ENCODE measurements around the gene SYAP1. TPM values are rescaled to one million over a fixed set of nuclear protein-coding genes. Genes with fewer than 3 reads are reported as not detected.

The SYAP1 gene
- total RNA-seq, 1 donor from 2014 or later, result 14.2 TPM

DNA sequence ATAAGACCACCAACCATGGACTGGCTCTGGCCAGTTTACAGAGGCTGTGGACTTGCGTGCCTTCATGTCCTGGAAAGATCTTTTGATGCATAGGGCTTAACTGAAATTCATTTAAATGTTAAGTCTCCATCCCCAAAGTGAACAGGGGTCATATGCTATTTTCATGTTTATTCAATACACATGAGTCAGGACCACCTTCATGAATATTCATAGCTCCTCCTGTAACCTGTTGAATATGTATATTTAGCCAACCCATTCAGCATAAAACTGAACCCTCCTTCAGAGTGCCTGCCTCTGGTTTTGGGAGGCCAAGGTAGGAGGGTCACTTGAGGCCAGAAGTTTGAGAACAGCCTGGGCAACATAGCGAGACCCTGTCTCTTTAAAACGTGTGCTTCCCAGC lies 14.0 kb upstream of the SYAP1 start:
- H3K27ac ChIP-seq, result no peak overlapping the region
- no peak for DNase-seq (ENCODE audit: low spot score in 2 of 2)
- H3K36me3 ChIP-seq, result no peaks in the 10 kb centered on the region
- intact Hi-C loops (cut with DNase I), result no loop called here
- no peak overlapping the region for H3K4me3 ChIP-seq
- no peaks in the 10 kb centered on the region for H3K27me3 ChIP-seq
- H3K9me3 ChIP-seq, result no peaks in the 10 kb centered on the region
- H3K4me1 ChIP-seq, result no peaks in the 10 kb centered on the region
- TF ChIP-seq, protein P1, sequence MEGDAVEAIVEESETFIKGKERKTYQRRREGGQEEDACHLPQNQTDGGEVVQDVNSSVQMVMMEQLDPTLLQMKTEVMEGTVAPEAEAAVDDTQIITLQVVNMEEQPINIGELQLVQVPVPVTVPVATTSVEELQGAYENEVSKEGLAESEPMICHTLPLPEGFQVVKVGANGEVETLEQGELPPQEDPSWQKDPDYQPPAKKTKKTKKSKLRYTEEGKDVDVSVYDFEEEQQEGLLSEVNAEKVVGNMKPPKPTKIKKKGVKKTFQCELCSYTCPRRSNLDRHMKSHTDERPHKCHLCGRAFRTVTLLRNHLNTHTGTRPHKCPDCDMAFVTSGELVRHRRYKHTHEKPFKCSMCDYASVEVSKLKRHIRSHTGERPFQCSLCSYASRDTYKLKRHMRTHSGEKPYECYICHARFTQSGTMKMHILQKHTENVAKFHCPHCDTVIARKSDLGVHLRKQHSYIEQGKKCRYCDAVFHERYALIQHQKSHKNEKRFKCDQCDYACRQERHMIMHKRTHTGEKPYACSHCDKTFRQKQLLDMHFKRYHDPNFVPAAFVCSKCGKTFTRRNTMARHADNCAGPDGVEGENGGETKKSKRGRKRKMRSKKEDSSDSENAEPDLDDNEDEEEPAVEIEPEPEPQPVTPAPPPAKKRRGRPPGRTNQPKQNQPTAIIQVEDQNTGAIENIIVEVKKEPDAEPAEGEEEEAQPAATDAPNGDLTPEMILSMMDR (IDR thresholded peaks at IDR 0.05), result no peak

- intact Hi-C loops (cut with DNase I), result no loop called here
- Histone ChIP-seq H3K4me1 (no peaks in the 10 kb centered on the region), H3K27me3 (no peaks in the 10 kb centered on the region), H3K9me3 (no peaks in the 10 kb centered on the region), H3K36me3 (no peaks in the 10 kb centered on the region), H3K4me3 (no peak overlapping the region), H3K27ac (no peak overlapping the region)
- TF ChIP-seq, protein P1 (IDR thresholded peaks at IDR 0.05), result no peak
- DNase-seq (ENCODE audit: low spot score in 2 of 2), result no peak
These were observed 11.4 kb upstream of the SYAP1 start for GRCh38 chrX:16708016-16708415.

DNA sequence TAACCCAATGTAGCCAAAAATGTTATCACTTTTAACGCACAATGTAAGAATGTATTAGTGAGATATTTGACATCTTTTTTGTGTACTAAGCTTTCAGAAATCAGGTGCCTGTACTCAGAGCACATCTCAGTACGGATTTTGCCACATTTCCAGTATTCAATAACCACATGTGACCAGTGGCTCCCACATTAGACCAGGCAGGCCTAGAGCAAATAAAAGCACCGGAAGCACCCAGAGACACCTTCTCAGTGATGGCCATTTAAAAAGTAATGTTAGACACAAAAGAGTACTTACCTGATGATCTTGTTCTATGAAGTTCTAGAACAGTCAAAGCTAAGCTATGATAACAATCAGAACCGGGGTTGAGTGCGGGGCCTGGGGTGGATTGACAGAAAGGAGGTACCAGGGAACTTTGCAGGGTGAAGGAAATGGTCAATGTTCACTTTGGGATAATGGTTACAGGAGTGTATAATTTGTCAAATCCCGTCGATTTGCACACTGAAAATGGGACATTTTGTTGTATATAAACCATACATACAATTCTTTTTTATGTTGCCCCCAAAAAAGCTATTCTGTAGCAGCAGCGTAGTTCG lies 8.1 kb upstream of the SYAP1 start:
- Histone ChIP-seq H3K27ac (peak overlapping the region; percentile 85 to 90), H3K4me1 (no peaks in the 10 kb centered on the region), H3K9me3 (no peaks in the 10 kb centered on the region), H3K4me3 (peak overlapping the region; percentile 67 to 68), H3K36me3 (no peaks in the 10 kb centered on the region), H3K27me3 (no peaks in the 10 kb centered on the region)
- no peak for DNase-seq (ENCODE audit: low spot score in 2 of 2)
- TF ChIP-seq, protein P1 (IDR thresholded peaks at IDR 0.05), result no peak
- intact Hi-C loops (cut with DNase I), result loop anchor here (10.0 kb wide), 1 partner anchor 1713 kb away; the partner anchor contains the start of gene CDKL5

GRCh38 chrX:16711893-16712547 lies 7.4 kb upstream of the SYAP1 start:
- Histone ChIP-seq H3K27ac (peak overlapping the region; percentile 85 to 90), H3K9me3 (no peaks in the 10 kb centered on the region), H3K27me3 (no peaks in the 10 kb centered on the region), H3K4me1 (no peaks in the 10 kb centered on the region), H3K4me3 (peak overlapping the region; percentile 67 to 68), H3K36me3 (no peaks in the 10 kb centered on the region)
- DNase-seq (ENCODE audit: low spot score in 2 of 2), result no peak
- intact Hi-C loops (cut with DNase I), result loop anchor here (10.0 kb wide), 1 partner anchor 1713 kb away; the partner anchor contains the start of gene CDKL5
- TF ChIP-seq, protein P1 (IDR thresholded peaks at IDR 0.05), result no peak

GRCh38 chrX:16712548-16713155 lies 6.8 kb upstream of the SYAP1 start, which contains the start of gene CTPS2:
Gene CTPS2 (minus strand): TSS chrX:16712669. CDS start chrX:16702902, 9,767 bp downstream.
- H3K4me1 ChIP-seq, result no peaks in the 10 kb centered on the region
- no peaks in the 10 kb centered on the region for H3K36me3 ChIP-seq
- peak within 1 kb of the TSS; percentile 67 to 68 for H3K4me3 ChIP-seq
- intact Hi-C loops (cut with DNase I), result loop anchor here (10.0 kb wide), 1 partner anchor 1712 kb away; the partner anchor contains the start of gene CDKL5
- DNase-seq (ENCODE audit: low spot score in 2 of 2), result peak; percentile 18 to 81
- H3K9me3 ChIP-seq, result no peaks in the 10 kb centered on the region
- TF ChIP-seq, protein P1 (IDR thresholded peaks at IDR 0.05), result no peak
- no peaks in the 10 kb centered on the region for H3K27me3 ChIP-seq
- peak within 1 kb of the TSS; percentile 85 to 90 for H3K27ac ChIP-seq
